Upper lobe of left lung (tissue), 6 donors: ENCODE results near the gene SLC26A9. TPM values are rescaled to one million over a fixed set of nuclear protein-coding genes. Genes with fewer than 3 reads are reported as not detected.
A peak's percentile ranks its signal among the peaks of the same experiment; 100 is the strongest.

Experiments used
- ATAC-seq, 2 donors: fragments of 200-7000 bp; cut with Tn5 transposase; one replicate each; pipeline ENCODE4 v1.9.1; 2022; ENCODE audit warnings: mild to moderate bottlenecking in 2 of 2, moderate library complexity in 2 of 2; ENCODE audit not compliant: low FRiP score in 2 of 2
- DNase-seq, 2 donors: peaks; one replicate each; pipeline ENCODE4 v3.0.0-alpha.2; 2019 to 2020
- H3K27ac ChIP-seq, 4 donors: fragments of 200-600 bp; sonication (generic); one replicate each; pipeline ENCODE4 v1.5.1; 2016 to 2019
- H3K27me3 ChIP-seq, 4 donors: fragments of 200-600 bp; sonication (generic); one replicate each; pipeline ENCODE4 v1.5.1; 2017 to 2019
- H3K36me3 ChIP-seq, 4 donors: fragments of 200-600 bp; sonication (generic); one replicate each; pipeline ENCODE4 v1.5.1; 2016 to 2019
- H3K4me1 ChIP-seq, 4 donors: fragments of 200-600 bp; sonication (generic); one replicate each; pipeline ENCODE4 v1.5.1; 2018 to 2019
- H3K4me3 ChIP-seq, 4 donors: fragments of 200-600 bp; sonication (generic); one replicate each; pipeline ENCODE4 v1.5.1; 2017 to 2019; ENCODE audit warnings: mild to moderate bottlenecking in 2 of 4, moderate library complexity in 1 of 4
- H3K9me3 ChIP-seq, 4 donors: fragments of 200-600 bp; sonication (generic); one replicate each; pipeline ENCODE4 v1.5.1; 2018 to 2019
- CTCF ChIP-seq, 6 experiments: fragments of 450-650 bp in 4 of 6; fragments of 200-600 bp in 2 of 6; sonication (generic) in 2 of 6; IDR thresholded peaks; one replicate each; pipeline ENCODE4 v1.5.1; 2016 to 2019; ENCODE audit warnings: antibody characterized with exemption in 6 of 6
- EP300 ChIP-seq, 4 donors: sonication (generic); formaldehyde crosslinking; IDR thresholded peaks; one replicate each; pipeline ENCODE4 v1.5.1; 2017; ENCODE audit warnings: antibody characterized with exemption in 4 of 4, control low read depth in 2 of 4
- POLR2A ChIP-seq, 4 donors: fragments of 450-650 bp; IDR thresholded peaks; one replicate each; pipeline ENCODE4 v1.5.1; 2016 to 2017; ENCODE audit warnings: antibody characterized with exemption in 4 of 4, mild to moderate bottlenecking in 2 of 4
- POLR2AphosphoS5 ChIP-seq, 2 donors: sonication (generic); formaldehyde crosslinking; IDR thresholded peaks; one replicate each; pipeline ENCODE4 v1.5.1; 2017; ENCODE audit warnings: antibody characterized with exemption in 2 of 2
- WGBS, 2 donors: methylation state at CpG; one replicate each; pipeline ENCODE4 v1.1.5; 2017 to 2018; 5-methylcytosine and 5-hydroxymethylcytosine counted together
- total RNA-seq, 6 donors: library from RNA; depleted of rRNA in 4 of 6; stranded (reverse); fragments of >200 nt in 4 of 6; gene quantifications; one replicate each; pipeline versions ENCODE4 v1.1.0 to v1.2.1, GENCODE V29; 2016 to 2021
- donor health status: DM: no; HTN: no; CAD: no; lungs with moderate emphysema.
- donor health status: DM: no; HTN: yes; CAD: no; lungs with severe emphysema.

Gene SLC26A9
- total RNA-seq, 6 donors from 2014 or later: 10.6 to 31.9 (median 20.9) TPM

GRCh38 chr1:205975387-205975998 lies 32.2 kb upstream of the SLC26A9 start:
- ATAC-seq: no peak
- H3K27ac ChIP-seq: no peak overlapping the region

DNA sequence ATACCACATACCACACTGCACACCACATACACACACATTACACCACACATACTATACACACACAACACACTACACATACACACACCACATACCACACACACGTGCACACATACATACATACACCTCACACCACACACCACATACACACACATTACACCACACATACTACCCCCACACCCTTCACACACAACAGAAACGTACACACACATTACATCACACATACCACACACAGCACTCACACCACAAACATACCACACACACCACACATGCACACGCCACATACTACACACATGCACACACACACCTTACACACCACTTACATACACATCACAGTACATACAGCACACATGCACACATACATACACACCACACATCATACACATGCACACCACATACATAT lies 31.5 kb upstream of the SLC26A9 start:
- Histone ChIP-seq H3K4me3 (no peak overlapping the region), H3K27ac (no peak overlapping the region), H3K27me3 (no peaks in the 10 kb centered on the region), H3K9me3 (no peaks in the 10 kb centered on the region), H3K4me1 (peaks cover 0 to 15% (median 5%) of the 10 kb centered on the region in 4 donors), H3K36me3 (no peaks in the 10 kb centered on the region)
- 82 to 89% methylated on average over 3 of the region's 3 CpGs for WGBS, 2 donors
- TF ChIP-seq POLR2AphosphoS5 (IDR thresholded peaks at IDR 0.05) (no peak), EP300 (IDR thresholded peaks at IDR 0.05) (no peak), POLR2A (IDR thresholded peaks at IDR 0.05) (no peak)
- ATAC-seq: no peak
- no peak for DNase-seq

More at GRCh38 chr1:205975387-205975998, 32.2 kb upstream of the SLC26A9 start:
- no peaks in the 10 kb centered on the region for H3K36me3 ChIP-seq
- no peak overlapping the region for H3K4me3 ChIP-seq
- TF ChIP-seq EP300 (IDR thresholded peaks at IDR 0.05) (no peak), POLR2A (IDR thresholded peaks at IDR 0.05) (no peak), POLR2AphosphoS5 (IDR thresholded peaks at IDR 0.05) (no peak), CTCF (IDR thresholded peaks at IDR 0.05) (no peak)
- 84 to 88% methylated on average over 6 to 15 of the region's 15 CpGs for WGBS, 2 donors
- peaks cover 0 to 15% (median 5%) of the 10 kb centered on the region in 4 donors for H3K4me1 ChIP-seq
- no peaks in the 10 kb centered on the region for H3K27me3 ChIP-seq
- no peaks in the 10 kb centered on the region for H3K9me3 ChIP-seq
- peak in 1 of 2 donors; percentile 65 for DNase-seq

DNA sequence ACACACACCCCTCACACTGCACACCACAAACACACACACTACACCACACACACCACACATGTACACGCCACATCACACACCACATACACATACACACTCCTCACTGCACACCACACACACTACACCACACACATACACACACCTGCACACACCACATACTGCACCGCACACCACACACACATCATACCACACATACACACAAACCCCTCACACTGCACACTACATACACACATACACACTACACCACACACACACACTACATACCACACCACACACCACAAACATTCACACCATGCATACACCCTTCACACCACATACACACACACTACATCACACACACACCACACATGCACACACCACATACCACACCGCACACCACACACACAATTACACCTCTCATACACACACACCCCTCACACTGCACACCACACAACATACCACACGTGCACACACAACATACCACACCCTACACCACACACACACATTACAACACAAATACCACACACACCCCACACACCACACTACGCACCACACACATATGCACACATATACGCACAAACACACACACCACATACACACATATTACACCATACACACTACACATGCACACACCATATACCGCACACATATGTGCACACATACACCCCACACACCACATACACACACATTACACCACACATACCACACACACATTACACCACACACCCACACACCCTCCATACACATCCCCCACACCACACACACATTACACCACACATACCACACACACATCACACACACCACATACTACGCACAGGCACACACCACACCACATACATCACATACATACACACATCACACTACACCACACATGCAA lies 30.3 kb upstream of the SLC26A9 start:
- DNase-seq: no peak
- peaks cover 0 to 15% (median 5%) of the 10 kb centered on the region in 4 donors for H3K4me1 ChIP-seq
- H3K9me3 ChIP-seq: no peaks in the 10 kb centered on the region
- TF ChIP-seq POLR2A (IDR thresholded peaks at IDR 0.05) (no peak), CTCF (IDR thresholded peaks at IDR 0.05) (no peak), EP300 (IDR thresholded peaks at IDR 0.05) (no peak), POLR2AphosphoS5 (IDR thresholded peaks at IDR 0.05) (no peak)
- WGBS, 2 donors: 95 to 96% methylated on average over 8 of the region's 8 CpGs
- H3K27me3 ChIP-seq: no peaks in the 10 kb centered on the region
- H3K4me3 ChIP-seq: no peak overlapping the region
- no peak overlapping the region for H3K27ac ChIP-seq
- no peaks in the 10 kb centered on the region for H3K36me3 ChIP-seq
- no peak for ATAC-seq

DNA sequence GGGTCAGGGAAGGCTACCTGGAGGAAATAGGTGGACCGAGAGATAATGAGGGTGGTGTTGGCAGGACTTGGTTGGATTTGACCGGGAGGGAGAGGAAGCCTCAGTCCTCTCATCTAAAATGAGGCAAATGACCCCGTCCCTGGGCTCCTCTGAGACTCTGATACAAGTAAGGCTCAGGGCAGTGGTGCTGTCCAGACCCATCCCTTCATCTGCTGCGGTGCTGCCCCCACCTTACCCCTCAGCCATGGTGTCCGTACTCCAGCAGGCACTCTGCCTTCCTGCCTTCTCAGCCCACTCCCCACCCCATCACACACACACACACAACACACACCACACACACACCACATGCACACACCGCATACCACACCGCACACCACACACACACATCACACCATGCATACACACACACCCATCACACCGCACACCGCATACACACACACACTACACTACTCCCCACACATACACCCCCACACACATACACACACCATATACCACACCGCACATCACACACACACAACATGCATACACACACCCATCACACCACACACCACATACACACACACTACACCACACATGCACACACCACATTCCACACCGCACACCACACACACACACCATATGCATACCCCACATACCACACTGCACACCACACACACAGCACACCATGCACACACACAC lies 29.4 kb upstream of the SLC26A9 start:
- TF ChIP-seq EP300 (IDR thresholded peaks at IDR 0.05) (no peak), POLR2AphosphoS5 (IDR thresholded peaks at IDR 0.05) (no peak), POLR2A (IDR thresholded peaks at IDR 0.05) (no peak), CTCF (IDR thresholded peaks at IDR 0.05) (no peak)
- Histone ChIP-seq H3K4me3 (no peak overlapping the region), H3K27me3 (no peaks in the 10 kb centered on the region), H3K9me3 (no peaks in the 10 kb centered on the region), H3K36me3 (no peaks in the 10 kb centered on the region), H3K27ac (no peak overlapping the region), H3K4me1 (peaks cover 0 to 15% (median 5%) of the 10 kb centered on the region in 4 donors)
- ATAC-seq: peak in 1 of 2 donors; percentile 52
- DNase-seq: no peak
- 87 to 88% methylated on average over 10 to 11 of the region's 11 CpGs for WGBS, 2 donors

DNA sequence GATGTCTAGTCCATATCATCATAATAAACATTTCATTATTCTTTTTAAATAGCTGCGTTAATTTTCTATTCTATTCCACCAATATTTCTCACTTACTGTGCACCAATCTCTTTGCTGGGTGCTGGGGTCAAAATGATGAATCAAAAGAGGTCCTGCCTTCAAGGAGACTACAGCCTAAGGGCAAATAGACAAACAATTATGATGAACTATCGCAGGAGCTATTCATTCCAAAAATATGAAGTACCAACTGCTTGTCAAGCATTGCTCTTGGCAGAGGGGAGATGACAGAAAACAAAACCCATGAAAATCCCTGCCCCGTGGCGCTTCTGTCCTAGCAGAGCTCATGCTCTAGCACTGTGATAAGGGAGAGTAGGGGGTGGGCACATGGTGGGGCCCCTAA lies 28.8 kb upstream of the SLC26A9 start:
- no peak for ATAC-seq
- no peak for DNase-seq
- no peaks in the 10 kb centered on the region for H3K27me3 ChIP-seq
- TF ChIP-seq CTCF (IDR thresholded peaks at IDR 0.05): no peak
- no peak for TF ChIP-seq POLR2AphosphoS5 (IDR thresholded peaks at IDR 0.05)
- no peak for TF ChIP-seq POLR2A (IDR thresholded peaks at IDR 0.05)
- no peak for TF ChIP-seq EP300 (IDR thresholded peaks at IDR 0.05)
- peaks cover 0 to 12% (median 3%) of the 10 kb centered on the region in 4 donors for H3K4me1 ChIP-seq
- H3K36me3 ChIP-seq: no peaks in the 10 kb centered on the region
- no peaks in the 10 kb centered on the region for H3K9me3 ChIP-seq
- 75 to 79% methylated on average over 4 of the region's 4 CpGs for WGBS, 2 donors
- no peak overlapping the region for H3K27ac ChIP-seq
- no peak overlapping the region for H3K4me3 ChIP-seq
